Measurements from ENCODE around the gene RAB25. TPM values are rescaled to one million over a fixed set of nuclear protein-coding genes. Genes with fewer than 3 reads are reported as not detected.

The RAB25 gene
- total RNA-seq, 1 donor from 2014 or later = not detected

DNA sequence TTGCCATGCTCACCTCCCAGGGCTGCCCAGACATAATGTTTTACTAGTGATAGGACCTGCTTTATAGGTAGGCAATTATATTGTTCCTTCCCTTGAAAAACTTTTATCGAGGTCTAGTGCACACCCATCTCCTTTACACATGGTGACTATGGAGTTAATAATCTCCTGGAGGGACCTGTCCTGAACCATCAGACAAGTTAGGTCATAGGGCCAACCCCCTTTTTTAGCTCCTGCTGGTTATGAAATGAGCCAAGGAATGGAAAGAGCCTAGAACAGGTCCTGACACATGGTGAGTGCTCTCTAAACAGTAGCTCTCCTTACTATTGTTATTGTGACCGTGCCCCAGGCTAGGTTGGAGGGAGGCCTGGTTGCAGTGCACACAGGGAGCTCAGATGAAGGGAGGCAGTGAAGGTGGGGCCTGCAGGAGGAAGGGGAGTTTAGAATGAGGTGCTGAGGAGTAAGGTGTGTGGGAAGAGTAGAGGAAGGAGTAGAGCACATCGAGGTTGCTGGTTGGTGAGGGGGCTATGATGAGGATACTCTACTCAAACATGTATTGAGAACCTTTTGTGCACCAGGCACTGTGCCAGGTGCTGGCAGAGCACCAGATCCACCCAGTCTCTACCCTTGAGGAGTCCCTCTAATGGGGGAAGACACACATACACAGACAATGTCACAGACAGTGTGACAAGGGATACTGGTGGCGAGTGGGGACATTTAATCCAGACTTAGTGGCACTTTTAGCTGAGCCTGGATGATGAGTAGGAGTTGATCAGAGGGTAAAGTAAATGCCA, 39.4 kb downstream of the RAB25 start:
- DNase-seq (ENCODE audit: low spot score) = no peak

DNA sequence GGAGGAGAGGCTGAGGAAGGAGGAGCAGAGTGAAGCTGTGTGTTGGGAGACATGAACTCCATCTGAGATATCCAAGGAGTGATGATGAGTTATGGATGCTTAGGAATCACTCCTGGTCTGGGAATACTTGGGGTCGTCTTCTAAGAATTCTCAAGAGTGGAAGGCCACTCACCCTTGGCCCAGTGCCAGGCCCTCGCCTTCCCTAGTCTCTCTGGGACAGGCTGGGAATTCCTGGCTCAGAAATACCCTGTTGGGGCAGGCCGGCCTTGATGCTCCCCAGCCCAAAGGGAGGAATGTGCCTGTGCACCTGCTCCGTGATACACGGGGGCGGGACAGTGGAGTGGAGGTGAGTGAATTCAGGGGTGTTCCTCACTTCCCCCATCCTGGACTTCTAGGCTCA, 40.9 kb downstream of the RAB25 start:
- no peak for DNase-seq (ENCODE audit: low spot score)

DNA sequence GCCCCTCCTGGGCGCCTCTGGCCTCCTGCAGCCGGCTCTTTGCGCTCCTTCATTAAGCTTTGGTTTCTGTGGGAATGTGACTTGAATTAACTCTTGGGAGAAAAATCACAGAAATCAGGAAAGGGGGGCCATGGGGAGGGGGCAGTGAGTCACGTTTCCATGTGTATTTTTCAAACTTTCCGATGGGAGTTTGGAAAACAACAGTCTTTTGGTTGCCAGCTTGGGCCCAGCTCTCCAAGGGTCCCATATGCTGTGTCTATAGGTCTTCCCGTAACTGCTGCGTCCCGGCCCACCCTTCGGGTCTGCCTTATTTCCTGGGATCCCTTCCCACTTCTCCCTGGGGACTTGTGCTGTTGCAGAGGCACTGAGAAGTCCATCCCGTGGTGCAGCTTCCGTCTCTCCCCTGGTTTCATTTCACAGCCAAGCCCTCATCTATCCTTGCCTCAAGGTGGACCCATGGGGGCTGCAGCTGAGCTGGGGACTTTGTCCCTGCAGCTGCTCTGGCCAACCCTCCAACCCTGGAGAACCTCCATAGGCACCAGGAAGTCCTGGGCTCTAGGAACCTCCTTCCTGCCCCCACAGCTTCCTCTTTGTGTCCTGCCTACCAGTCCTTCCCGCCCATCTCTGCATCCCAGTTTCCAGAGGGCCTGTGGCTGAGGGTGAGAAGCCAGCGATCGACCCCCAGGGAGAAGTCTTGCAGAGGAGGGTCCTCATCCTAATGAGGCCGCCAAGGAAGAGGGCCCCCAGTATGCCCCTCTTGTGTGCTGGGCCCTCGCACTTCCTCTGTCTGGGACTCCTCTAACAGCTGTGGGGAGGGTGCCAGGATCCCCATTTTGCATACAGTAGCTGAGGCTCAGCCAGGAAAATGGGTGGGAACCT, 41.9 kb downstream of the RAB25 start:
- DNase-seq (ENCODE audit: low spot score) = no peak

DNA sequence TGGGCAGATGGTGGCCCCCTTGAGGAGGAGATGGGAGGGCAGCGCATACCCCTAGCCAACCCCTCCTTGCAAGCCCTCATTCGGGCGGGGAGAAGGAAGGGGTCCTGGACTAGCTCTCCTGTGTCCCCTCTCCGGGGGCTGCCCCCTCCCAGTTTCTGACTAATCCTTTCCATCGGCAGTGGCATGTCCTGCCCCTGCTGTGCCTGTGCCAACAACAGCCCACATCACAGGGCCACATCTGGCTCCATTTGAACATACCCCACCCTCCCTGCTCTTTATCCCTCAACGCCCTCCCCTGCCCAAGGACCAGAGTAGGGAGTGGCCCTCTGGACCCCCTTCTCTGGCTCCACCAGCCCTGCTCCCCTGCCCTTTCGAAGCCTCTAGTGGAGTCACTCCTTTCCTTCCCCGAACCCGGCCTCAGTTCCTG, 42.6 kb downstream of the RAB25 start:
- no peak for DNase-seq (ENCODE audit: low spot score)

DNA sequence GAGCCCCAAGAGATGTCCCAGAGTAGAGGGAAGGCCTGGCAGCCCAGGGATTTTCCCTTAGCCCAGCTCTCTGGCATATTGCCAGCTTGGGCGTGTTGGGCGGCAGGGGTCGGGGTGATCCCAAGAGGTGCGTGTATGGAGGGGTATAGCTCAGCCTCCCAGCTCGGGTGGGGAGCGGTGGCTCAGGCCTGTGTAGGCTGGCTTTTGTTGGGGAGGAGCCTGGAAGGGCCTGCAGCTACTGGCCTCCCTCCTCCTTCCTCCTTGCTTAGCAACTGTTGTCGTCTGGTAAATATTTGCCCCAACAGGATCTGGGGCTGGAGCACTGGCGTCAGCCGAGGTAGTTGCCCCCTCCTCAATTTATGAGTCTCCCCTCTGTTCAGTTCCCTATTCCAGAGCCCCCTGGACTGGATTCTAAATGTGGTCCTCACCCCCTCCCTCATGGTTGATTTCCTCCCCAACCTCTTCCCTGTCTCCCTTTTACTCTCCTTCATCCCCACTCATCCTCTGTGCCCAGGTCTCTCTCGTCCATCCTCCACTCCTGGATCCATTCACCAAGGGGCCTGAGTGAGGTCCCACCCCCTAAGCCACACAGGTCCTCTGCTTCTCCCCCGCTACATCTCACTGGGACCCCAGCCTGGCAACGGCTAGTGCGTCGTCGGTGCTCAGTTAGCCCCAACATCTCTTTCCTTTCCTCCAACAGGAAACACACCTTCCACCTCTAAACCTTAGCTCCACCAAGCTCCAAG, 43.3 kb downstream of the RAB25 start:
- no peak for DNase-seq (ENCODE audit: low spot score)

DNA sequence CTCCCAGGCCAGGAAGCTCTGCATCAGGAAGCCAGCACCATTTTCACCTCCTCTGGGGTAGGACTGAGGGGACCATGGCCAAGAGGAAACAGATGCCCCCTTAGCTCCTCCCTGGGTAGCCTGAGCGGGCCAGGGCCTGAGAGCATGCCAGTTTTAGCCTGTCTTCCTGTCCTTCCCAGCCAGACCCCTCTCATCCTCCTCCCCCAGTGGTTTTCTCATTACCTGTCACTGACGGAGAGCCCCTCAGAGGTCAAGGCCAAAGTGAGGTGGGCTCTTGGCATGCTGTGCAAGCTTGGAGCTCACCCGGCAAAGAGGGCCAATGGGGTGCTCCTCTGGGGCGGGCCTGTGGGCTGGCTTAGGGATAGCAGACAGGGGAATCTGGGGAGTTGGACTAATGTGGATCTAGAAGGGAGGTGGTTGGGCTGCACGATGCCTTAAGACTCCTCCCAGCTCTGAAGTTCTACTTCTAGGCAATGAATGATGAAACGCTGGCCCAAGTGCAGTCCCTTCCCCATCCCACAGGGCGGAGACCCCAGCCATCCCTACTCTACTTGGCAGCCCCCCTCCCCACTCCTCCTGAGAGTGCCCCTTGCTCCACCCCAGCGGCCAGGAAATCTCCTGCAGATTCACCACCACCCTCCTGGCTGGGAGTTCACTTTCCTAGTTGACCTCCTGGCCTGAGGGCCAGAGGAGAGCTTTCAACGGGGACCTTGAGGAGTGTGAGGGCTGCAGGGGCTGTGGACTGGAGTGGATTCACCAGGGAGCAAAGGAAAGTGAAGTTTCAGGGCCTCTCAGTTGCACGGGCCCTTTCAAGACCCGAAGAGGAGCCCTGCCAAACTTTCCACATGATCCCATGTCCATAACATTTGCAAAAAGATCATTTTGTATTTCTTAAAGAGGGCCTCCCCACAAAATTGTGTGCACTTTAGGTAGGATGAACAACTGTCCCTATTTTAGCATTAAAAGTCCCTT, 44.2 kb downstream of the RAB25 start:
- DNase-seq (ENCODE audit: low spot score) = no peak

DNA sequence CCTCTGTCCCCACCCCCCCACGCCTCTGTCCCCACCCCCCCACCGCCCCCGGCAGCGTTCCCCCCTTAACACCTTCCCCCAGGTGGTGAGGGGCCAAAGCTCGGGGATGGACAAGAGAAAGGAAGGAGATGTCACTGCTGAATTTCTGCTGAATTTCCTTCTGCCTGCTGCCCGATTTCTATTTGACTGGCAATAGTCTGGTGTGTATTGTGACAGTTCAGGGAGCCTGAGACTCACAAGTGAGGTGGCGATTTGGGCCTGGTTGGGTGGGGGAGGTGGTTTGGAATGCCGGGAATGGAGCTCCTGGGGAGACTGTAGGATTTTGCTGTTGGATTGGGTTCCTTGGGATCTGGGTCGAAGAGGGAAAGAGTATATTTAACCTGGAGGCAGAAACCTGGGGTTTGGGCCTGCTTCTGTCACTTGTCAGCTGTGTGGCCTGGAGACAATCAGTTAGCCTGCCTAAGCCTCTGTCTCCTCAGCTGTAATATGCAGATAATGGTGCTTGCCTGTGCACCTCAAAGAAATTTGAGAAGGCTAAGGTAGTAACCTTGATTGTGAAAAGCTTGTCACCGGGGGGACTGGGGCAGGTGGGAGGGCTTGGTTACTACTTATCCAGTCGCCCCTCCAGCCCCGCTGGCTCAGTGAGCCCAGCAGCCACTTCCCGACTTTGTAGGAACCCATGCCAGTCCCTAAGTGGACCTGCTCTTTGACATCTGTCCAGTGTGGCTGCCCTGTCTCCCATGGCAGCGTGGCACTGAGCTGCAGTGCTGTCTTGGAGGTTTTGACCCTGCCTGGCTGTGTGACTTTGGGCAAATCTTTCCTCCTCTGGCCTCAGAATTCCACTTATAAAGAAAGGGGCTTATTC, 45.9 kb downstream of the RAB25 start:
- DNase-seq (ENCODE audit: low spot score) = no peak

DNA sequence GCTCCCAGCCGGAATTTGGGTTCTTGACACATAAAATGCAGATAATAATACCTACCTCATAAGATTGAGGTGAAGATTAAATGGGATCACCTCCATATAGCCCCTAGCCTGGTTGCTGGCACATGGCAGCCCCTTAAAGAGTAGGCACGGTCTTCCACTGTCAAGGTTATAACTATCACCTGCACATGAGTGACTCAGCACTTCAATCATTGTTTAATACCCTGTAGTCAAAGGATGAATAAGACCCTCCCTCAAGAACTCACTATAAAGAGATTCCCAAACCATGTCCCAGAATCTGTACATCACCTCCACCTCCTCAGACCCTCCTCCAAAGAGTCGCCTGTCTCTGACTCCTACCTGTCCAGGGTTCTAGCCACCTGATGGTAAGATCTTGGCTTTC, 47.1 kb downstream of the RAB25 start:
- DNase-seq (ENCODE audit: low spot score) = no peak

DNA sequence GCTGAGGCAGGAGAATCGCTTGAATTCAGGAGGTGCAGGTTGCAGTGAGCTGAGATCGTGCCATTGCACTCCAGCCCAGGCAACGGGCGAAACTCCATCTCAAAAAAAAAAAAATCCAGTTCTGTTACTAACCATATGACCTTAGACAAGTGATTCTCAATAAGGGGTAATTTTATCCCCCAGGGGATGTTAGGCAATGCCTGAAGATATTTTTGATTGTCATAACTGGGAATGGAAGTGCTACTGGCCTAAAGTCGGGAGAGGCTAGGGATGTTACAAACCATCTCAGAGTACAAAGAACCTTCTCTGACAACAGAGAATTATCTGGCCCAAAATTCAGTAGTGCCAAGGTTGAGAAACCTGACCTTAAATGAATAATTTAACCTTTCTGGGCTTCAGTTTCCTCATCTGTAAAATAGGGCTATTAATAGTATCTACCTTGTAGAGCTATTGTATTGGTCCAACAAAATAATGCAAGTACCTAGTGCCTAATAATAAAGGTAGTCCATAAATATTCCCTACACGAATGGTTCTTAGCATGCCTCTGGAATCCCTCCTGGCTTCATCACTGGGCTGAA, 47.8 kb downstream of the RAB25 start:
- DNase-seq (ENCODE audit: low spot score) = no peak

DNA sequence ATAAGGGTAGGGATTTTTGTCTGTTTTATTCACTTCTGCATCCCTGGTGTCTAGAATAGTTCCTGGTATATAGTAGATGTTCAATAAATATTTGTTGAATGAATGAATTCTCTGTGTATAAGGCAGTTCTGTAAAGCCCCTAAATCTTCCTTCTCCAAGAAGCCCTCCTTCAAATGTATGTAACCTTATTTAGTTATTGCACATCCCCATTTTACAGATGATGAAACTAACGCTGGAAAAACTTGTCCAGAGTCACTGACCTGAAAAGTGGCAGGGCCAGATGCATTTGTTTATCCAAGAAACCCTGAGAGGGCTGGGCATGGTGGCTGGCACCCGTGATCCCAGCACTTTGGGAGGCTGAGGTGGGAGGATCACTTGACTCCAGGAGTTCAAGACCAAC, 49.3 kb downstream of the RAB25 start:
- DNase-seq (ENCODE audit: low spot score) = no peak

DNA sequence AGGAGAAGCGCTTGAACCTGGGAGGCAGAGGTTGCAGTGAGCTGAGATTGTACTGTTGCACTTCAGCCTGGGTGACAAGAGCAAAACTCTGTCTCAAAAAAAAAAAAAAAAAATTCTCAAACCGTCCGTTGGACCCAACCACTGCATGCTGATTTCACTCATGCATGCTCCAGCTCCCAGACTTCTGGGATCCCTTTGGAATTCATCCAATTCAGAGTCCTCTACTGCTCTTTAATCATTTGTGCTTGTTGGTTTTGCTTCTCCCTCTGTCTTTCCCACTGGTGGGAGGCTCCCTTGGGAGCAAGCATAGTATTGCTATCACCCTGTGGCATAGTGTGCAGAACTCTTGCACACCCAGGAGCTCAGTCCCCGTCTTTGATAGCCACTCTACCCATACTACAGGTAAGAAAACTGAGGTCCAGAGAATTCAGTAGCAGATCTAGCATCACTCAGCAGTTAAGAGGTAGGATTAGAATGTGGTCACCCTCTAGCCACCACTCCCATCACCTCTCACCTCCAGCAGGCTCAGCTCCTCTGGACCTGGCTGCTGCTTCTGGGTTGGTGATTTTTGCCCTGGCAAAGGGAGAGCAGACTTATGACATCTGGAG, 50.5 kb downstream of the RAB25 start:
- no peak for DNase-seq (ENCODE audit: low spot score)

DNA sequence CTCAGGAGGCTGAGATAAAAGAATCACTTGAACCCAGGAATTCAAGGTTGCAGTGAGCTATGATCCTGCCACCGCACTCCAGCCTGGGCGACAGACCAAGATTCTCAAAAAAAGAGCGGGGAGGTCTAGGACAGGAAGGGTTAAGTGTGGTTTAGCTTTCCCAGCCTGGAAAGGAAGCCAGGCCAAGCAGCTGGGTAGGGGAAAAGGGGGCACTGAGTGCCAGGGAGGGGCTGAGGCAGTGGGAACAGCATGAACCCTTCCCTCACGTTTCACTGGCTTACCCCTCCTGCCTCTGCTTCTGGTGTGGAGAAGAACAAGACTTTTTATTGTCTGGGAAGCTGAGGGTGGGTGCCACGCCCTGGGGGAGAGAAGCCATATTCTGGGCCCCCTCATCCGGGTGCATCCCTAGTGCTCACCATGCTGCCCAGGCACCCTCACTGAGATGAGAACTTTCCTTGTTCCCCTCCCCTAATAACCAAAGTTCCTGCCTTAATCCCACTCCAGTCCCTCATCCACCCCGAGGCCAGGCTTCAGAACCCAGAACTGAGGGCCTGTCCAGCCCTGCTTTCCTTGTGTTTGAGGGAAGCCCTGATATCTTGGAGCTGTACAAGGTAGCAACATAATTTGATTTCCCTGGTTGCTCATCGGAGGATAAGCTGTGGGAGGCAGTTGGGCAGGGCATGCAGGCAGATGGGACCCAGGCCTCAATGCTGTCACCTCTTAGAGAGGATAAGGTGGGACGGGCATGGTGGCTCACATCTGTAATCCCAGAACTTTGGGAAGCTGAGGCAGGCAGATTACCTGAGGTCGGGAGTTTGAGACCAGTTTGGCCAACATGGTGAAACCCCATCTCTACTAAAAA, 51.5 kb downstream of the RAB25 start:
- DNase-seq (ENCODE audit: low spot score) = no peak

DNA sequence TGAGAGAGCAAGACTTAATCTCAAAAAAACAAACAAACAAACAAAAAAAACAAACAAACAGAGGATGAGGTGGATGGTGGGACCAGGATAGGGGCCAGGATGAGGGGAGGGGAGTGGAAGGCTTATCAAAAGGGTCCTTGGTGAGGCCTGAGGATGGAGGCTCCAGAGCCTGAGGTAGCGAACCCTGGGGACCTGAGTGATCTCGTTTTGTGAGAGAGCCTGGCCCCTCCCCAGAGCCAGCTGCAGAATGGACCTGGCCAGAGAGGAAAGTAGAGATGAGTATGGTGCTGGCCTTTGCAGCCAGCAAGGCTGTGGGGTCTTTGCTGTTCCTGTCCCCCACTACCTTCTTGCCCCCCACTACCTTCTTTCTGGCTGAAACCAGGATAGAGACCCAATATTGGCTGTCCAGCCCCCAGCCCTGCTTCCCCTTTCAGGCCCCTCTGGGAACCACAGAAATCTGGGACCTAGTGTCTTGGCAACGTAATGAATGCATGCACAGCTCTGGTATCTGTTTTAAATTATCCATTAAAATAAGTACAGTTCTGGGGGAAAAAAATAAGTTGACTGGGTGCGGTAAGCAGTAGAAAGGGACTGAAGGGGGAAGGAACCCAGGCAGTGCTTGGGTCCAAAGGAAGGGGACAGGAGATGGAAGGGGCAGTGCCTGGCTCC, 52.5 kb downstream of the RAB25 start:
- DNase-seq (ENCODE audit: low spot score) = no peak

DNA sequence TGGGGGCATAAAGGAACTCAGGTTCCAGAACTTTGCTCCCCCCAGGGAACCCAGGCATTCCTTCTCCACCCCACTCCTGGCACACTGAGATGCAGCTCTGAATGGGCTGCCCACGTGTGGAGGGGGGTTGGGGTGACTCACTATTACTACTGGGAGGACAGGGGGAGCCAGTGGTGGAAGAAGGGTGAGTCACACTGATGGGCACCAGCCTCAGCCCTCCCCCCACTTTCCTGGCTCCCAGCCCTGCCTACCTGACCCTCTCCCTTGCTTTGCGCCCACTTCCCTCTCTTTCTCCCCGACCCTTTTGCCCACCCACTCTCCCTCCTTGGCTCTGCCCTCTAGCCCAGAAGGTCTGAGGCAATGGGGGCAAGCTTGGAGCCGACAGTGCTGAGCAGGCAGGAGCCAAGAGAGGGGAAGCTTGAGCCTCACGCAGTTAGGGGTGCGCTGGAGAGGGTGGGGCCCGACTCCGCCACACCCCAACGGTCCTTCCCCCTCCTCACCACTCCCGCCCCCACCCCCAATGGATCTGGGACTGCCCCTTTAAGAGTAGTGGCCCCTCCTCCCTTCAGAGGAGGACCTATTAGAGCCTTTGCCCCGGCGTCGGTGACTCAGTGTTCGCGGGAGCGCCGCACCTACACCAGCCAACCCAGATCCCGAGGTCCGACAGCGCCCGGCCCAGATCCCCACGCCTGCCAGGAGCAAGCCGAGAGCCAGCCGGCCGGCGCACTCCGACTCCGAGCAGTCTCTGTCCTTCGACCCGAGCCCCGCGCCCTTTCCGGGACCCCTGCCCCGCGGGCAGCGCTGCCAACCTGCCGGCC, 53.4 kb downstream of the RAB25 start, which contains the start of gene LMNA:
Gene LMNA, plus strand, starts transcription at position 611 of the 818 bp plus-strand sequence. CDS start 208 bp downstream, outside the sequence.
- DNase-seq (ENCODE audit: low spot score) = peak; percentile 98

DNA sequence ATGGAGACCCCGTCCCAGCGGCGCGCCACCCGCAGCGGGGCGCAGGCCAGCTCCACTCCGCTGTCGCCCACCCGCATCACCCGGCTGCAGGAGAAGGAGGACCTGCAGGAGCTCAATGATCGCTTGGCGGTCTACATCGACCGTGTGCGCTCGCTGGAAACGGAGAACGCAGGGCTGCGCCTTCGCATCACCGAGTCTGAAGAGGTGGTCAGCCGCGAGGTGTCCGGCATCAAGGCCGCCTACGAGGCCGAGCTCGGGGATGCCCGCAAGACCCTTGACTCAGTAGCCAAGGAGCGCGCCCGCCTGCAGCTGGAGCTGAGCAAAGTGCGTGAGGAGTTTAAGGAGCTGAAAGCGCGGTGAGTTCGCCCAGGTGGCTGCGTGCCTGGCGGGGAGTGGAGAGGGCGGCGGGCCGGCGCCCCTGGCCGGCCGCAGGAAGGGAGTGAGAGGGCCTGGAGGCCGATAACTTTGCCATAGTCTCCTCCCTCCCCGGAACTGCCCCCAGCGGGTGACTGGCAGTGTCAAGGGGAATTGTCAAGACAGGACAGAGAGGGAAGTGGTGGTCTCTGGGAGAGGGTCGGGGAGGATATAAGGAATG, 54.1 kb downstream of the RAB25 start:
- DNase-seq (ENCODE audit: low spot score) = peak; percentile 90

Data from mesenteric fat pad (tissue), 1 donor.